Urothelium cell line (cell line): ENCODE measurements around the gene EPG5.
"Not testable (repeated sequence)": the region's sequence is repeated elsewhere in the genome, so short reads cannot be mapped to it uniquely, and the experiment has no call there.

Source experiments
- DNase-seq: peaks from one replicate; pipeline ENCODE4 v3.0.0; 2011; ENCODE audit warnings: low spot score, mixed read lengths
- FAIRE-seq: peaks from 2 replicates; lab custom pipeline; 2011; peaks lifted over from hg19 to GRCh38; lab: Jason Lieb, UNC

Gene EPG5

DNA sequence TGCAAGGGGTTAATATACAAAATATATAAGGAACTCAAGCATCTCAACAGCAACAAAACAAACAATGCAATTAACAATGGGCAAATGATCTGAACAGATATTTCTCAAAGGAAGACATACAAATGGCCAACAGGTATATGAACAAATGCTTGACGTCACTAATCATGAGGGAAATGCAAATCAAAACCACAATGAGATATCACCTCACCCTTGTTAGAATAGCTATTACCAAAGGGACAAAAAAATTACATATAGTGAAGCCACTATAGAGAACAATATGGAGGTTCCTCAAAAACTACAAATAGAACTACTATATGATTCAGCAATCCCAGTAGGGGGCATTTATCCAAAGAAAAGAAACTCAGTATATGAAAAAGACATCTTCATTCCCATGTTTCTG lies 145.4 kb downstream of the EPG5 start:
- FAIRE-seq (no peak), DNase-seq (no peak)

GRCh38 chr18:45821026-45821425 lies 146.1 kb downstream of the EPG5 start:
- DNase-seq (no peak), FAIRE-seq (no peak)

- FAIRE-seq = no peak
- DNase-seq = no peak
Observed at GRCh38 chr18:45820106-45820745, 146.9 kb downstream of the EPG5 start.

GRCh38 chr18:45818765-45819164 lies 148.4 kb downstream of the EPG5 start:
- FAIRE-seq, DNase-seq: not testable (repeated sequence)

- FAIRE-seq = no peak
- DNase-seq = no peak
Observed at GRCh38 chr18:45817543-45817942, 149.6 kb downstream of the EPG5 start.

DNA sequence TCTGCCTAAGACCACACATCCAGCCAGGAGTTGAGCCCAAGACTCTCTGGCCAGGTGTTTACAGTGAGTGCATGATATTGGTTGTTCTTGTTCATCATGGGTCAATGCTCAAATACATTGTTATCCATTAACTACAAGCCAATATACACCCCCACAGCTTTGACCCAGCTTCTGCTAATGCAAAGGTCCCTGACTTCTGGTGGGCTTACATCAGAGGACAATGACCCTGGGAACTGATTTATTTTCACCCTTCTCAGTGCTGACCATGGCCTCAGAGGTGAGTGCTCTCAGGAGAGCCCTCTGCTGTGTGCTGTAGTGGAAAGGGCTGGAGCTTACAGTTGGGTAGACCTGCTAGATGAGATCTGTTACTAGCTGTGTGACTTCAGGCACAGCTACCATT lies 152.4 kb downstream of the EPG5 start:
- not testable (repeated sequence) for FAIRE-seq, DNase-seq

GRCh38 chr18:45807144-45807543 lies 160.0 kb downstream of the EPG5 start:
- DNase-seq, FAIRE-seq: not testable (repeated sequence)

DNA sequence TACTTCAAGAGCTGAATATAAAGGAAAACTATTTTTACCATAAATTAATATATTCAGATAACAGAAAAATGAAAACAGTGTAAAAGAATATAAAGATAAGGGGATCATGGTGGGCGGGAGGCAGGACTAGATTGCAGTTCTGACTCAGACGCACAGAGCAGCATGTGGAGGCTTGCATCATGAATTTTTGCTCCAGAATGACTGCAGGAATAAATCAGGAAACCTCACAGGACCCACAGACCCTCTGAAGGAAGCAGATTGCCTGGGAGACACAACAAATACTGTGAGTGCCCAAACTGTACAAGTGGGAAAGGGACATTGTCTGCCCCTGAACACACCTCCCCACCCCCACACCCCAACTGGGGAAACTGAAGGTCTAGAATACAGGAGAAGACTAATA lies 160.9 kb downstream of the EPG5 start:
- no peak for DNase-seq
- FAIRE-seq = no peak

- FAIRE-seq = no peak
- DNase-seq = no peak
Observed at GRCh38 chr18:45805551-45805950, 161.6 kb downstream of the EPG5 start.

DNA sequence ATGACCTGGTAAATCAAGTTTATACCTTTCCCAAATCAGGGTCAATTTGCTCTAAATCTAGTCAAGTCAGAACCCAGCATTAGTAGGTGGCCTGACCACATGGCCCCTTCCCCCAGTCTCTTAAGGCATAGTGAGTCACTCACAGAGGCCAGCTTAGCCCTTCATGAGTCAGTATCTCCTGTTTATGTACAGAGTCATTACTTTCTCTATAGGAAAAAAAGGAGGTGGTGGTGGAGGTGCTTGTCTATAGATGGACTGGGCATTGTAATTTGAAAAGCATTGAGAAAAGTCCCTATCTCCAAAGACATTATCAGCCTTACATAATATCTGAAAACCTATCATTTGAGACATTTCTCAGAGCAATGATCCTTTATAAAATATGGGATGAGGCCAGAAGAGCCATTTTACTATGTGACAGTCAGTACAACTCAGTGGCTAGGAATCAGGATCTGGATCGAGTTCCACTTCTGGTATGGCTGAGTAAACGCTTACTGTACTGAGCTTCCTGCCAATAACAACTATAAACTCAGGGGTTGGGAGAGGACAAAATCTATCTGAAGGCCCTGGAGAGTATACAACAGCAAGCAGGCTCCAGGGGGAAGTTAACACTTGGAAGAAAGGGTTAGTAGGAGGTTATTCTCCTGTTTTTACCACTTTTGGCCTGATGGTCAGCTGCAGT lies 164.2 kb downstream of the EPG5 start:
- DNase-seq = peak; percentile 75

DNA sequence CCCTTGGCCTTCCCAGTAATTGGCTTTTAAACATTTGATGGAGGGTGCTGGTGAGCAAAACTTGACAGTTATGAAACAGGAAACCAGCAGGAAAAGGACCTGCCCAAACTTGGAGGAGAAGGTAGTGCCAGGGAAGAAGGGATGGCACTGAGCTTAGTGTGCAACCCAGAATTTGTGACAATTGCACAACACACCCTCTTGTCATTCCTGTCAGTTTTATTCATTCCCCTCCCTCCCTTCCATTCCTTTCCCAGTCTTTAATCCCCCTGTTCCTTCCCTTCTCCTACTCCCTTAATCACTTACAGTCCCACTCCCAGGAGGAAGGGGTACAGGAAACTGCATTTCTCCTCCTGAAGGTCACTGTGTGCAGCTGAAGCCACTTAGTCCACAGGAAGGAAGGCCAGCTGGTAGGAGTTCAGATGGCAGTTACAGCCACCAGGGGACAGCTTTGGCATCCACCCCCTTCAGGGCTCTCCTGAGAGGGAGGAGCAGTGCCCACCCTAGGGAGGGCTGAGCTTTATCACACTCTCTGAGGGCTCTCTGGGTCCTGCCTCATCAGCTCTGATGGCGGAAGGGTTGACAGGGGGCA lies 165.6 kb downstream of the EPG5 start:
- FAIRE-seq (no peak), DNase-seq (no peak)

More for the DNA sequence above, 164.2 kb downstream of the EPG5 start:
- FAIRE-seq = no peak
